ENCODE results near the gene XKR3. TPM values are rescaled to one million over a fixed set of nuclear protein-coding genes. Genes with fewer than 3 reads are reported as not detected.

The XKR3 gene
- total and polyA plus RNA-seq, 2 experiments from 2014 or later, result 0.33 to 0.98 TPM

DNA sequence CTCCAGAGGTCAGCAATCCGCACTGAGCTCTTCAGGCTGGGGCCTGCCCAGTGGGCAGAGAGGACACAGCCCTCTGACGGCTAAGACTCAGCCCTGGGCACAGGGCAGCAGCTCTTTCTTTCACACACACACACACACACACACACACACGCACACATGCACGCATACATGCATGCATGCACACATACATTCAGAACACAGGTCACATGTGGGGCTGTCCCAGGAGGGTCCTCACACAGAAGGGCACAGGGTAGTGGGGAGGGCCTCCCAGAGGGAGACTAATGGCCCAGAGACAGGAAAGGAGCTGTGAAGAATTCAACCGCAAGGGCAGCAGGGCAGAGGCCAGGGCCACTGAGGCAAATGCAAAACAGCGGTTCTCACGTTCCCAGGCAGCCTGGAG, 20.3 kb upstream of the XKR3 start:
- Histone ChIP-seq H3K9me3 (ENCODE audit: low read depth) (no peaks in the 10 kb centered on the region), H3K27me3 (no peaks in the 10 kb centered on the region), H2AFZ (no peak overlapping the region), H3K79me2 (no peaks in the 10 kb centered on the region), H4K20me1 (ENCODE audit: insufficient read depth, poor library complexity, severe bottlenecking) (no peaks in the 10 kb centered on the region), H3K4me2 (no peak overlapping the region), H3K4me3 (no peak overlapping the region), H3K27ac (no peak overlapping the region), H3K36me3 (replicated peaks; ENCODE audit: insufficient read depth, low read depth) (no peaks in the 10 kb centered on the region), H3K9me2 (replicated peaks; ENCODE audit: insufficient read depth) (no peaks in the 10 kb centered on the region), H3K4me1 (ENCODE audit: insufficient read depth) (no peaks in the 10 kb centered on the region)
- no peak for DNase-seq (ENCODE audit: low spot score)
- WGBS (ENCODE audit: low lambda C conversion rate, missing lambda C conversion rate), result 88% methylated on average over 7 of the region's 7 CpGs
- no peak for TF ChIP-seq EZH2 (IDR thresholded peaks at IDR 0.05; ENCODE audit: borderline replicate concordance)
- TF ChIP-seq, protein P1, sequence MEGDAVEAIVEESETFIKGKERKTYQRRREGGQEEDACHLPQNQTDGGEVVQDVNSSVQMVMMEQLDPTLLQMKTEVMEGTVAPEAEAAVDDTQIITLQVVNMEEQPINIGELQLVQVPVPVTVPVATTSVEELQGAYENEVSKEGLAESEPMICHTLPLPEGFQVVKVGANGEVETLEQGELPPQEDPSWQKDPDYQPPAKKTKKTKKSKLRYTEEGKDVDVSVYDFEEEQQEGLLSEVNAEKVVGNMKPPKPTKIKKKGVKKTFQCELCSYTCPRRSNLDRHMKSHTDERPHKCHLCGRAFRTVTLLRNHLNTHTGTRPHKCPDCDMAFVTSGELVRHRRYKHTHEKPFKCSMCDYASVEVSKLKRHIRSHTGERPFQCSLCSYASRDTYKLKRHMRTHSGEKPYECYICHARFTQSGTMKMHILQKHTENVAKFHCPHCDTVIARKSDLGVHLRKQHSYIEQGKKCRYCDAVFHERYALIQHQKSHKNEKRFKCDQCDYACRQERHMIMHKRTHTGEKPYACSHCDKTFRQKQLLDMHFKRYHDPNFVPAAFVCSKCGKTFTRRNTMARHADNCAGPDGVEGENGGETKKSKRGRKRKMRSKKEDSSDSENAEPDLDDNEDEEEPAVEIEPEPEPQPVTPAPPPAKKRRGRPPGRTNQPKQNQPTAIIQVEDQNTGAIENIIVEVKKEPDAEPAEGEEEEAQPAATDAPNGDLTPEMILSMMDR (IDR thresholded peaks at IDR 0.05; ENCODE audit: poor library complexity), result no peak
- no peak for TF ChIP-seq EZH2phosphoT487 (IDR thresholded peaks at IDR 0.05; ENCODE audit: low read depth, severe bottlenecking, unreplicated experiment)

GRCh38 chr22:16844529-16844928, 19.3 kb upstream of the XKR3 start:
- DNase-seq (ENCODE audit: low spot score), result no peak
- TF ChIP-seq EZH2 (IDR thresholded peaks at IDR 0.05; ENCODE audit: borderline replicate concordance), result no peak
- TF ChIP-seq, protein P1 (IDR thresholded peaks at IDR 0.05; ENCODE audit: poor library complexity), result no peak
- no peak for TF ChIP-seq EZH2phosphoT487 (IDR thresholded peaks at IDR 0.05; ENCODE audit: low read depth, severe bottlenecking, unreplicated experiment)
- H3K4me2 ChIP-seq, result no peak overlapping the region
- no peaks in the 10 kb centered on the region for H3K9me3 ChIP-seq (ENCODE audit: low read depth)
- no peaks in the 10 kb centered on the region for H3K27me3 ChIP-seq
- 91% methylated on average over 7 of the region's 7 CpGs for WGBS (ENCODE audit: low lambda C conversion rate, missing lambda C conversion rate)
- H3K9me2 ChIP-seq (replicated peaks; ENCODE audit: insufficient read depth), result no peaks in the 10 kb centered on the region
- no peak overlapping the region for H3K4me3 ChIP-seq
- H3K79me2 ChIP-seq, result no peaks in the 10 kb centered on the region
- H4K20me1 ChIP-seq (ENCODE audit: insufficient read depth, poor library complexity, severe bottlenecking), result no peaks in the 10 kb centered on the region
- H3K36me3 ChIP-seq (replicated peaks; ENCODE audit: insufficient read depth, low read depth), result no peaks in the 10 kb centered on the region
- no peak overlapping the region for H2AFZ ChIP-seq
- no peak overlapping the region for H3K27ac ChIP-seq
- no peaks in the 10 kb centered on the region for H3K4me1 ChIP-seq (ENCODE audit: insufficient read depth)

- Histone ChIP-seq H3K36me3 (replicated peaks; ENCODE audit: insufficient read depth, low read depth) (no peaks in the 10 kb centered on the region), H3K9me2 (replicated peaks; ENCODE audit: insufficient read depth) (no peaks in the 10 kb centered on the region), H3K9me3 (ENCODE audit: low read depth) (no peaks in the 10 kb centered on the region), H3K79me2 (no peaks in the 10 kb centered on the region), H2AFZ (no peak overlapping the region), H3K4me3 (no peak overlapping the region), H3K4me2 (no peak overlapping the region), H3K27ac (no peak overlapping the region), H3K4me1 (ENCODE audit: insufficient read depth) (no peaks in the 10 kb centered on the region), H4K20me1 (ENCODE audit: insufficient read depth, poor library complexity, severe bottlenecking) (no peaks in the 10 kb centered on the region), H3K27me3 (no peaks in the 10 kb centered on the region)
- TF ChIP-seq, protein P1 (IDR thresholded peaks at IDR 0.05; ENCODE audit: poor library complexity), result no peak
- TF ChIP-seq EZH2phosphoT487 (IDR thresholded peaks at IDR 0.05; ENCODE audit: low read depth, severe bottlenecking, unreplicated experiment) (no peak), EZH2 (IDR thresholded peaks at IDR 0.05; ENCODE audit: borderline replicate concordance) (no peak)
- DNase-seq (ENCODE audit: low spot score), result no peak
- WGBS (ENCODE audit: low lambda C conversion rate, missing lambda C conversion rate), result 89% methylated on average over 3 of the region's 3 CpGs
Observed at GRCh38 chr22:16838073-16838472, 12.9 kb upstream of the XKR3 start.

DNA sequence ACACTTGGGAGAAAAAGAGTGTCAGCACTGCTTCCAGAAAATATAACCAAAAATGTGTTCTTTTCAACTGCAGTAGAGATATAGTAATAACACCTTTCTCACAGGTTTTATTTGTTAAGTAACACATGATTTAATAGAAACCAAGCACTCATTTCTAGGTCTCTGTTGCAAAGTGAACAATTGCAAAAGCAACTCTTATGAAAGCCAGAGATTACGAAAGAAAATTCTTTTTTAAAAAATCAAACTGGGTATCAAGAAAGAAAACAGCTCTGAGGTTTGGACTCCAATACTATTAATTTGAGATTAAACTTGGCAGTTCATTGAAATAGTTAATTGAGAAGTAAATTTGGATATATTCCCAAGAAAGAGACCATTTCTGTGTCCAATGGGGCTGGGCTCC, 9.8 kb upstream of the XKR3 start:
- DNase-seq (ENCODE audit: low spot score), result no peak
- H3K9me3 ChIP-seq (ENCODE audit: low read depth), result no peaks in the 10 kb centered on the region
- H2AFZ ChIP-seq, result no peak overlapping the region
- H3K79me2 ChIP-seq, result no peaks in the 10 kb centered on the region
- no peak for TF ChIP-seq EZH2 (IDR thresholded peaks at IDR 0.05; ENCODE audit: borderline replicate concordance)
- TF ChIP-seq EZH2phosphoT487 (IDR thresholded peaks at IDR 0.05; ENCODE audit: low read depth, severe bottlenecking, unreplicated experiment), result no peak
- TF ChIP-seq, protein P1 (IDR thresholded peaks at IDR 0.05; ENCODE audit: poor library complexity), result no peak
- H3K27ac ChIP-seq, result no peak overlapping the region
- H3K4me2 ChIP-seq, result no peak overlapping the region
- H3K27me3 ChIP-seq, result no peaks in the 10 kb centered on the region
- H3K4me1 ChIP-seq (ENCODE audit: insufficient read depth), result no peaks in the 10 kb centered on the region
- no peaks in the 10 kb centered on the region for H4K20me1 ChIP-seq (ENCODE audit: insufficient read depth, poor library complexity, severe bottlenecking)
- no peaks in the 10 kb centered on the region for H3K9me2 ChIP-seq (replicated peaks; ENCODE audit: insufficient read depth)
- H3K4me3 ChIP-seq, result no peak overlapping the region
- whole genome bisulfite sequencing (ENCODE audit: low lambda C conversion rate, missing lambda C conversion rate), result 88% methylated on average over 1 of the region's 1 CpG
- no peaks in the 10 kb centered on the region for H3K36me3 ChIP-seq (replicated peaks; ENCODE audit: insufficient read depth, low read depth)
